GM18951 (cell line): ENCODE measurements around the gene WNT3A.

Experiments
- POLR2A ChIP-seq: IDR thresholded peaks from 4 replicates; pipeline ENCODE4 v1.6.1; 2011; ENCODE audit warnings: mild to moderate bottlenecking; ENCODE audit not compliant: insufficient read length, insufficient read depth; ENCODE audit errors: extremely low read depth
- in situ Hi-C: fragments of 300-500 bp; cut with MboI; formaldehyde crosslinking; loops from one replicate; pipeline ENCODE4 v1.12.0; 2022; ENCODE audit warnings: low sequenced_read_pairs, mixed read lengths, inconsistent platforms; ENCODE audit not compliant: unreplicated experiment

Gene WNT3A

DNA sequence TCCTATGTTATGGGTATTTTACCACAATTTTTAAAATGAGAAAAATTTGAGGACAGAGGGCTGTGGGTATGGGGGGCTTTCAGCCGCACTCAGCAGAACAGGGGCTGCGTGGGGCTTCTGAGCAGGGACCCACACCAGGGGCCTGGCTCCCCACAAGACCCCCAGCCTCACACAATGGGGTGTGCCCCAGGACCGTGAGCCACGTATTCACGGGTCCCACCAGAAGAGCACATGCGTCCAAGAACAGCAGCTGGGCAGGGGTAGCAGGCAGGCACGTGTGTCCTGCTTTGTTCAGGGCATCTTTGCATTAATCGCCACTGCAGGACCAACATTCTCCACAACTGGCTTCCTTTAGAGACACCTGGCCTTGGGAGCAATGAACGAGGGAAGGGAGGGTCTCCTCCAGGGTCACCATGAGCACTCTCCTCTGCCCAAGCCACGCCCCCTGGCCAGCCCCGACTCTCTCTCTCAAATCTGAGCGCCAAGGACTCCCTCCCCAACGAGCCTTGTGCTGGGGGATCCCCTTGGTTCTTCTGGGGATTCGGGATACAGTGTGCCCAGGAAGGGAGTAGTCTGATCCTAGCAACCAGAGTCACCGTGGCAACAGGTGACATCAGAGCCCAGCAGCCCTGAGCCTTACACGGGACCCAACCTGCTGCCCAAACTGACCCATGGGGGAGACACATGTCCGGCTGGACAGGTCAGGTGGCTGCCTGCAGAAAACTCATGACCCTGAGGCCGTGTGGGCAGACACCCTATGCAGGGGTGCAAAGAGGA is 68.3 kb downstream of the WNT3A start:
- in situ Hi-C loops, result no loop called here

DNA sequence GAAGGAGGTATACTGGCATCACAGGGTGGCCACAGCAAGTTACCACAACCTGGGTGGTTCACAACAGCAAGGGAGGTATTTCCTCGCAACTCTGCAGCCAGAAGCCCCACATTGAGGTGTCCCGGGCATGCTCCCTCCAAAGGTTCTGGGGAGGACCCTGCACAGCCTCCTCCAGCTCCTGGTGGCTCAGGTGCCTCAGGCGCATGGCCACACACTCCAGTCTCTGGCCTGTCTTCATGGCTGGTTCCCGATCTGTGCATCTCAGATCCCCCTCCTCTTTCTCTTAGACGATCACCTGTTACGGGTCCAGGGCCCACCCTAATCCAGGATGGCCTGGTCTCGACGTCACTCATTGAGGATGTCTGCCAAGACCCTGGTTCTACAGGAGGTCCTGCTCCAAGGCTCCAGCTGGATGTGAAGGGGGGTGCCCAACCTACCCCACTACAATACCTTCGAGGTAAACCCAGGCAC is 69.0 kb downstream of the WNT3A start:
- no peak for TF ChIP-seq POLR2A
- in situ Hi-C loops, result no loop called here

More for the DNA sequence above, 68.3 kb downstream of the WNT3A start:
- TF ChIP-seq POLR2A, result no peak

- no peak for TF ChIP-seq POLR2A
- in situ Hi-C loops, result no loop called here
These were observed 70.1 kb downstream of the WNT3A start for GRCh38 chr1:228076796-228077430.

GRCh38 chr1:228077565-228078330 is 71.0 kb downstream of the WNT3A start:
- TF ChIP-seq POLR2A, result no peak
- in situ Hi-C loops, result no loop called here

GRCh38 chr1:228079013-228079412 is 72.2 kb downstream of the WNT3A start:
- in situ Hi-C loops, result no loop called here
- TF ChIP-seq POLR2A, result no peak

DNA sequence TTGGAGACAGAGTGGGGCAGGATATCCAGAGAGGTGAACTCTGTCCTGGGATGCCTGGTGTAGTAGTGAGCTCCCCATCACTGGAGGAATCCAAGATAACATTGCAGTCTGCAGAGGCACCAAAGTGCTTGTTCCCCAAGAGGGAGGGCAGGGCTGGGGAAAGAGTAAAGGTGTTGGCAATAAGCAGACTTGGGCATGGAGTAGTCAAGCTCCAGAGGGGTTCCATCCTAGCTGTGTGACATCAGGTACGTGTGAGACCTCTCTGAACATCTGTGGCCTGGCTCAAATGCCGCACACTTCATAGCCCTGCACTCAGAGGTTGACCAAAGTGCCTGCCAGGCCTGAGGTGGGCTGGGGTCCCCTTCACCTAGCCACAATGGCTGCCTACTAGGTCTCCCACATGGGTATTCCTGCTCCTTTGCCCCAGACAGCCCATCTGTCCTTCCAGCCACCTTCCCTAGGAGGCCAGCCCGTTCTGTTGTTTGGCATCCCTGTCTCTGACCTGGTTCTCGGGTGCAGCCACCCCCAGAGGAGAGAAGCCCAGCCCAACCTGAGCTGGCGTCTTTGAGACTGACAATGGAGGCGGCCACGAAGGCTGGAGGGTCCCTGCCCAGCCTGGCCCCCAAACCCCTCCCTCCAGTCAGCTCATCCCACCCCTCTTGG is 72.9 kb downstream of the WNT3A start:
- no peak for TF ChIP-seq POLR2A
- in situ Hi-C loops, result no loop called here

- in situ Hi-C loops, result no loop called here
- TF ChIP-seq POLR2A, result no peak
These were observed 74.3 kb downstream of the WNT3A start for GRCh38 chr1:228081144-228081543.

GRCh38 chr1:228081578-228082213 is 74.9 kb downstream of the WNT3A start:
- in situ Hi-C loops, result no loop called here
- TF ChIP-seq POLR2A, result no peak

GRCh38 chr1:228082214-228082917 is 75.6 kb downstream of the WNT3A start, which contains the start of gene ARF1:
Gene ARF1, plus strand, starts transcription at chr1:228082708. Its CDS starts 14,407 bp downstream, at chr1:228097115.
- peak; percentile 93 for TF ChIP-seq POLR2A
- in situ Hi-C loops, result no loop called here

DNA sequence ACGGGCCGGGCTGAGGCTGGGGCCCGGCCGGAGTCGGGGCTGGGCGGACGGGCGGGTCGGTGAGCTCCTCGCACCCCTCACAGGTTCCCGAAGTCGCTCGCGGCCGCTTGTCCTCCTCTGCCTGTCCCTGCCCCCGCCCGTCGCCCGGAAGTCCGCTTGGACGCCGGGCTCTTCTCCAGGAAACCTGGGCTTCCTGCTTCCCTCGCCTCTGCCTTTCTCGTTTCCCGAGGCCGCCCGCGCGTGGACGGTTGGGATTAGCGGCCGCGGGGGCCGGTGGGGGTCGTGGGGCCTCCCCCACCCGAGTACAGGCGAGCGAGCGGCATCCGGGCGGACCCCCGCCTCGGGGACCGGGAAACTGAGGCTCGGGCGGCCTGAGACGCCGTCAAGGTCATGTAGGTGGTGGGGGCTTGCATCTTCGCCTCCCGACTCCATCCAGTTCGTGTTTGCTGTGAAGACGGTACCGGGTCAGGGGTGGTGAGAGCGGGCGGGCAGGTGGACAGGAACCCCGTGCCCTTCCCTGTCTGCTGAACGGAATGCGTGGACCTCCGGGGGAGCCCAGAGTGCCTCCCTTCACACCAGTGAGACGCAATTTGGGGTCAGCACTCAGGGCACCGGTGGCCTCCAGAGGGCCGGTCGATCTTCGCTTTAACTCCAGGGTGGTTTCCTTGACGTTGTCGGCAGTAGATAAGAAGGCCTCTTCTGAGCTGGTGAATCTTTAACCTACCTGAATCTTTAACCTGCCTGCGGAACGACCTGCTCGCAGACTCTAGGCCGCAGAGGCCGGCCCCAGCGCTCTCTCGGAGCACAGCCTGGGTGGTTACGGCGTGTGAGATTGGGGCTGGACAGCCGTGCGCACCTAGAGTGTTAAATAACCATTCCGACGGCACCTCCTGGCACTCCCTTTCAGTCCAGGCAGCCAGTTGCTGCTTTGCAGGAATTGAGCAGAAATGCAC is 76.4 kb downstream of the WNT3A start:
- in situ Hi-C loops, result no loop called here
- TF ChIP-seq POLR2A, result no peak

GRCh38 chr1:228083871-228084278 is 77.1 kb downstream of the WNT3A start:
- in situ Hi-C loops, result no loop called here
- no peak for TF ChIP-seq POLR2A
